Upper lobe of left lung (tissue), 6 donors: ENCODE results near the gene GJC1. TPM values are rescaled to one million over a fixed set of nuclear protein-coding genes. Genes with fewer than 3 reads are reported as not detected.

ENCODE experiments used
- ATAC-seq, 2 donors: fragments of 200-7000 bp; cut with Tn5 transposase; one replicate each; pipeline ENCODE4 v1.9.1; 2022; ENCODE audit warnings: mild to moderate bottlenecking in 2 of 2, moderate library complexity in 2 of 2; ENCODE audit not compliant: low FRiP score in 2 of 2
- DNase-seq, 2 donors: peaks; one replicate each; pipeline ENCODE4 v3.0.0-alpha.2; 2019 to 2020
- H3K27ac ChIP-seq, 4 donors: fragments of 200-600 bp; sonication (generic); one replicate each; pipeline ENCODE4 v1.5.1; 2016 to 2019
- H3K27me3 ChIP-seq, 4 donors: fragments of 200-600 bp; sonication (generic); one replicate each; pipeline ENCODE4 v1.5.1; 2017 to 2019
- H3K36me3 ChIP-seq, 4 donors: fragments of 200-600 bp; sonication (generic); one replicate each; pipeline ENCODE4 v1.5.1; 2016 to 2019
- H3K4me1 ChIP-seq, 4 donors: fragments of 200-600 bp; sonication (generic); one replicate each; pipeline ENCODE4 v1.5.1; 2018 to 2019
- H3K4me3 ChIP-seq, 4 donors: fragments of 200-600 bp; sonication (generic); one replicate each; pipeline ENCODE4 v1.5.1; 2017 to 2019; ENCODE audit warnings: mild to moderate bottlenecking in 2 of 4, moderate library complexity in 1 of 4
- H3K9me3 ChIP-seq, 4 donors: fragments of 200-600 bp; sonication (generic); one replicate each; pipeline ENCODE4 v1.5.1; 2018 to 2019
- CTCF ChIP-seq, 6 experiments: fragments of 450-650 bp in 4 of 6; fragments of 200-600 bp in 2 of 6; sonication (generic) in 2 of 6; IDR thresholded peaks; one replicate each; pipeline ENCODE4 v1.5.1; 2016 to 2019; ENCODE audit warnings: antibody characterized with exemption in 6 of 6
- EP300 ChIP-seq, 4 donors: sonication (generic); formaldehyde crosslinking; IDR thresholded peaks; one replicate each; pipeline ENCODE4 v1.5.1; 2017; ENCODE audit warnings: antibody characterized with exemption in 4 of 4, control low read depth in 2 of 4
- POLR2A ChIP-seq, 4 donors: fragments of 450-650 bp; IDR thresholded peaks; one replicate each; pipeline ENCODE4 v1.5.1; 2016 to 2017; ENCODE audit warnings: antibody characterized with exemption in 4 of 4, mild to moderate bottlenecking in 2 of 4
- POLR2AphosphoS5 ChIP-seq, 2 donors: sonication (generic); formaldehyde crosslinking; IDR thresholded peaks; one replicate each; pipeline ENCODE4 v1.5.1; 2017; ENCODE audit warnings: antibody characterized with exemption in 2 of 2
- WGBS, 2 donors: methylation state at CpG; one replicate each; pipeline ENCODE4 v1.1.5; 2017 to 2018; 5-methylcytosine and 5-hydroxymethylcytosine counted together
- total RNA-seq, 6 donors: library from RNA; depleted of rRNA in 4 of 6; stranded (reverse); fragments of >200 nt in 4 of 6; gene quantifications; one replicate each; pipeline versions ENCODE4 v1.1.0 to v1.2.1, GENCODE V29; 2016 to 2021
- donor health status: DM: no; HTN: no; CAD: no; lungs with moderate emphysema.
- donor health status: DM: no; HTN: yes; CAD: no; lungs with severe emphysema.

GJC1 gene
- total RNA-seq, 6 donors from 2014 or later = 4.2 to 14.8 (median 8.6) TPM

GRCh38 chr17:44807093-44807816, 22.8 kb downstream of the GJC1 start:
- DNase-seq = no peak
- Histone ChIP-seq H3K36me3 (no peaks in the 10 kb centered on the region), H3K4me3 (no peak overlapping the region), H3K4me1 (no peaks in the 10 kb centered on the region), H3K27ac (no peak overlapping the region), H3K9me3 (no peaks in the 10 kb centered on the region), H3K27me3 (no peaks in the 10 kb centered on the region)
- no peak for ATAC-seq
- no peak for TF ChIP-seq EP300 (IDR thresholded peaks at IDR 0.05)
- TF ChIP-seq POLR2AphosphoS5 (IDR thresholded peaks at IDR 0.05) = no peak
- TF ChIP-seq CTCF (IDR thresholded peaks at IDR 0.05) = no peak
- no peak for TF ChIP-seq POLR2A (IDR thresholded peaks at IDR 0.05)
- 80 to 81% methylated on average over 4 of the region's 4 CpGs for WGBS, 2 donors

GRCh38 chr17:44804302-44805089, 25.6 kb downstream of the GJC1 start:
- Histone ChIP-seq H3K4me1 (no peaks in the 10 kb centered on the region), H3K4me3 (no peak overlapping the region), H3K27me3 (no peaks in the 10 kb centered on the region), H3K36me3 (no peaks in the 10 kb centered on the region), H3K27ac (no peak overlapping the region), H3K9me3 (no peaks in the 10 kb centered on the region)
- WGBS, 2 donors = 94 to 97% methylated on average over 6 to 10 of the region's 10 CpGs
- no peak for TF ChIP-seq POLR2A (IDR thresholded peaks at IDR 0.05)
- no peak for TF ChIP-seq POLR2AphosphoS5 (IDR thresholded peaks at IDR 0.05)
- TF ChIP-seq CTCF (IDR thresholded peaks at IDR 0.05) = no peak
- TF ChIP-seq EP300 (IDR thresholded peaks at IDR 0.05) = no peak
- no peak for ATAC-seq
- DNase-seq = no peak

GRCh38 chr17:44801880-44802279, 28.2 kb downstream of the GJC1 start:
- Histone ChIP-seq H3K4me1 (no peaks in the 10 kb centered on the region), H3K27me3 (no peaks in the 10 kb centered on the region), H3K27ac (no peak overlapping the region), H3K36me3 (no peaks in the 10 kb centered on the region), H3K4me3 (no peak overlapping the region), H3K9me3 (no peaks in the 10 kb centered on the region)
- ATAC-seq = no peak
- WGBS, 2 donors = 90 to 96% methylated on average over 5 of the region's 5 CpGs
- TF ChIP-seq CTCF (IDR thresholded peaks at IDR 0.05) (no peak), EP300 (IDR thresholded peaks at IDR 0.05) (no peak), POLR2AphosphoS5 (IDR thresholded peaks at IDR 0.05) (no peak), POLR2A (IDR thresholded peaks at IDR 0.05) (no peak)
- DNase-seq = no peak

GRCh38 chr17:44798356-44798755, 31.7 kb downstream of the GJC1 start:
- WGBS, 2 donors = 66 to 74% methylated on average over 2 of the region's 2 CpGs
- ATAC-seq (no peak), DNase-seq (no peak)
- TF ChIP-seq POLR2A (IDR thresholded peaks at IDR 0.05) (no peak), POLR2AphosphoS5 (IDR thresholded peaks at IDR 0.05) (no peak), CTCF (IDR thresholded peaks at IDR 0.05) (no peak), EP300 (IDR thresholded peaks at IDR 0.05) (no peak)
- H3K4me1 ChIP-seq = peaks cover 7 to 19% (median 13%) of the 10 kb centered on the region in 4 donors
- H3K36me3 ChIP-seq = no peaks in the 10 kb centered on the region
- H3K4me3 ChIP-seq = no peak overlapping the region
- H3K27ac ChIP-seq = no peak overlapping the region
- H3K9me3 ChIP-seq = no peaks in the 10 kb centered on the region
- no peaks in the 10 kb centered on the region for H3K27me3 ChIP-seq
